GM15510 (cell line): Measurements from ENCODE around the gene GPBAR1.

Experiments
- POLR2A ChIP-seq: IDR thresholded peaks from 3 replicates; pipeline ENCODE4 v1.6.1; 2011; ENCODE audit warnings: borderline replicate concordance; ENCODE audit not compliant: insufficient read length; ENCODE audit errors: extremely low read depth

GPBAR1 gene

DNA sequence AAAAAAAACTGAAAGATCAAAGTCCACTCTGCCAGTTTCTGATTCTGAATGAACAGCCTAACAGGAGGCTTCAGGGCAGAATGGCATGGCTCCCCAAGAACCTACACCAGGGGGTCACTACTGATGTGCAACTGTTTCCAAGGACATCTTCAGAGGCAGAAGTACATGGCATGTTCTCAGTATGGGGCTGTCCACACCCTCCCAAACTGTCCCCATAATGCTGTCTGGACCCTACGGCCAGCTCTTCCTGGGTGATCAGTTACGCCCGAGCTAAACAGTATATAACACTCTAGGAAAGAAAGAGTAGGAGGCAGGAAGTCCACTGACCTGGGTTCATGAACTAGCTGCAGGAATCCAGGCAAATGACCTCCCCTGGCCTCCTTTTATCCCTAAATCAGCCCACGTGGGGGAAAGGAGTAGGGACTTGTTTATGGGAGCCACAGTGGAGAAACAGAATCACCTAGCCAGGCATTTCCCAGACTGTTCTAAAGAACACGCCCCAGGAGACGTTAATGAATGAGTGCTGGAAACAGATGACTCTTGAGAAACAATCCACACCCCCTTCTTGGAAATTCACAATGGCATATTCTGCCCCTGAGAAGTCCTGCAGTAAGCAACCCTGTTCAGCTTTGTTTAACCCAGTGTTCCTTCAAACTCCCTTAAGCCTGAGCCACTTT, 29.0 kb downstream of the GPBAR1 start:
- TF ChIP-seq POLR2A: no peak

DNA sequence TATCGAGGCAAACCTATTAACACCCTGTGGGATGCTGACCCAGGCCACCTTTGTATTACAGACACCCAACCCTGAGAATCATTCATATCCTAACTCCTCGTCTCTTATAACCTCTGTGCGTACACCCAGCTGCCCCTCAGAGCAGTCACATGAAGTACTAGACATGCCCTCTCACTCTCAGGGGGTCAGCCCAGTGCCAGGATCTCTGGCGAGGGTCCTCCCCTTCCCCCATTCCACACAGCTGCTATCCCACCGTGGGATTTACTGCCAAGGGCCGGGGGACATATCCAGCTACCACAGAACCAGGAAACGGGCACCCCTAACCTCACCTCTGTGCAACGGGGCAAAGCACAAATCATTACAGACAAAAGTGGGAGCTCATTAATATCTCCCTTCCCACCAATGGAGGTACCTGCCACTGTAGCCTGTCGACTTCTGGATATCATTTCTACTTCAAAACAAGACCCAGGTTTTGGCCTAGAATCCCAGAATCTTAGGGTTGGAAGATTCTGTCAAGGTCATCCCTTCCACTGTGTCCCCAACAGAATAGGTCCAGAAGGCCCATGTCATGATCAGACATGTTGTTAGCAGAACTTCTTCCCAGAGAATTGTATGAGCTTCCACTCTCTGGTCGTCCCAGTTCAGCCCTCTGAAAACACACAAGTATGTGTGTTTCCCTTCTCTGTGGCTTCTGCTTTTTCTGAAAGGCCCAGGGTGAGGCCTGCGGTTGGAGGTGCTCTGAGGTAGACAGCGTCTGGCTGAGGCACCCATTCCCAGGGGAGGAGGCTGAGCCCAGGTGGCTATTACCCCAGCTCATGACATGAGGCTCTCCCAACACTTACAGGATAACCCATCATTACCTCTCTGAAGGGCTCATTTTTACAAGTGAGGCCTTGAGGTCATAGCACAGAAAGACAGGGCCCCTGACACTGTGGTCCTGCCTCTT, 29.8 kb downstream of the GPBAR1 start:
- TF ChIP-seq POLR2A: no peak

DNA sequence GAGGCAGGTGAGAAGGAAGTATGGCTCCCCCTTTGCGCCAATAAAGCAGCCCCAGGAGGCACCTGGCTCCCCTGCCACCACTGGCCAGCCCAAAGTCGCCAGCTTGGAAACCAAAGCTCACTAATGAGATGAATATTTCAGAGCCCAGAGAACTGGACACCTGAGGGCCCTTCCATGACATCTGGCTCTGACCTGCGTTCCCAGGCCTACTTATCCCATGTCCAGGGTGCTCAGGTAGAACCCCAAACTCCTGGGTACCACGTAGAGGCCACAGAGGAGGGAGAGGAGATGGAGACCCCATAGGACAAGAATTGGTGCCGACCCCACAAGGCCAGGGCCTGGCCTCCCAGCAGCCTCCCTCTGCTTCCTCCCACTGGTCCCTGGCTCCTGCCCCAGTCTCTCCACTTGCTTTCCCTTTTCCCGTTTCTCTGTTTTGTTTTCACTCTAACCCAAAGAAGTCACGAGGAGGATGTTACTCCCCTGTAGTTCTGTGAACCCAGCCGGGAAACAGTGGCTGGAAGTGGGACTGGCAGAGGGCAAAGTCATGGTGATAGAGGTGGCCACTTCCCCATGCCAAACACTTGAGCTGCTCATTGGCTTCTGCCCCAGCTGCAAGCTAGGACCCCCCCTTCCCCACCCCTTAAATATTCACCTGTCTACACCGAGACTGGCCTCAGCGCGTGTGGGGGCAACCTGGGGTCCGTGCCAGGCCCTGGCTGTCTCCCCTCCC, 30.7 kb downstream of the GPBAR1 start:
- TF ChIP-seq POLR2A: no peak

DNA sequence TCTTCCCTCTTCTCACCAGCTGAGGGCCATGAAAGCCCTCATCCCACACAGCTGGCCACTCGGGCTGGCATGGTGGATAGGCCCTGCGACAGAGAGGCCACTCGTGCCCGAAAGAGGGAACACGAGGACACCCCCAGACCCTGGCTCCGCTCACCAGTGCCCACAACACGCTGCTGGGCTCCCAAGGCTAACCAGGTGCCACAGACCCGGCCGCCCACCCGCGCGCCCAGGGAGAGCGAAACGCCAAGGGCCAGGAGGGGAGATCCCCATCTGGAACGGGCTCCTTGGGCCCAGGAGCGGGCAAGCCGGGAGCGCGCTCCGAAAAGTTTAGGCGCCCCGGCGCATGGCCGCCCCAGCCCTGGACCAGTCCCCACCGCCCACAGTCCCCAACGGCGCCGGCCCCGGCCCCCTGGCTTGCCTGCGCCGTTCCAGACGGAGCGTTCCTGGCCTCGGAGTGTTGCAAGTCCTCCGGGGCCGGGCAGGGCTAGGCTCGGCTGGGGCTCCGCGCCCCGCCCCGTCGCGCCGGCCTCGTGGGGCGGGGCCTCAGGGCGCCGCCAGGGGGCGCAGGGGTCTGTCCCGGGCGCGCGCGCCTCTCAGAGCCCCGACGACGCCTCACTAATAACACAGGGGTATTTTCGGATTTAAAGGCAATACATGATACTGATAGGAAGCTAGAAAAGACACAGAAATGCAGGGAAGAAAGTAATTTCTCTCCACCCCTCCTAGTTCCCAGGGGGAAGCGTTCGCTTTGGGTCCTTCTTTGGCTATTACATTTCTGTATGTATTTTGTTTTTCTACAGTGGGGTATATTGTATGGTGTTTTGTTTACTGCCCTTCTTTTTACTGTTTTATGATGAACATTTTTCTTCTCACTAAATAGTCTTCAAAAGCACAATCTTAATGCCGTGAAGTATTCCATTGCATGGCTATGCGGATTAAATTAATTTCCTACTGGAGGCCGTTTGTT, 31.5 kb downstream of the GPBAR1 start, which contains the start of gene TMBIM1:
Gene TMBIM1, minus strand, starts transcription at position 456 of the 967 bp plus-strand sequence. CDS start 10,362 bp downstream, outside the sequence.
- peak; percentile 58 for TF ChIP-seq POLR2A

DNA sequence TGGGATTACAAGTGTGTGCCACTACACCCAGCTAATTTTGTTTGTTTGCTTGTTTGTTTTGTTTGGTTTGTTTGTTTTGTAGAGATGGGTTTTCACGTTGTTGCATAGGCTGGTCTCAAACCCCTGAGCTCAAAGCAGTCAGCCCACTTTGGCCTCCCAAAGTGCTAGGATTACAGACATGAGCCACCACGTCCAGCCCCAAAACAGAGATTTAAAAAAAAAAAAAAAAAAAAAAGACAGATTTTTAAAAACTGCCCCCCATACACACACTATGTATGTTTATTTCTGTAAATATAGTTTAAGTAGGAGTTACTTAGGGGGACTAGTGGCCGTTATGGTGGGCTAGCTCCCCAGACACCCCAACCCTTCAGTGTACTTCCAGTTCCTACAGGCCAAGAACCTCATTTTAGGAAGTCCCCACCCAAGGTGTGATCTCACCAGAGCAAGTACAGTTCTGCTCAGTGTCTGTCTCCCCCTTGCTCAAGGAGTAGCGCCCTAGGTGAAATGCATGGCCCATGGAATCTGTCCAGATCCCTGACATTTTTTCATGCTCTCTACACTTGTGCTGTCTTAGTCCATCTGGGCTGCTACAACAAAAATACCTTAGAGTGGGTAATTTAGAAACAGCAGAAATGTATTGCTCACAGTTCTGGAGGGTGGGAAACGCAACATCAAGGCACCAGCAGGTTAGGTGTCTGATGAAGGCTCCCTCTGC, 33.1 kb downstream of the GPBAR1 start:
- TF ChIP-seq POLR2A: no peak

DNA sequence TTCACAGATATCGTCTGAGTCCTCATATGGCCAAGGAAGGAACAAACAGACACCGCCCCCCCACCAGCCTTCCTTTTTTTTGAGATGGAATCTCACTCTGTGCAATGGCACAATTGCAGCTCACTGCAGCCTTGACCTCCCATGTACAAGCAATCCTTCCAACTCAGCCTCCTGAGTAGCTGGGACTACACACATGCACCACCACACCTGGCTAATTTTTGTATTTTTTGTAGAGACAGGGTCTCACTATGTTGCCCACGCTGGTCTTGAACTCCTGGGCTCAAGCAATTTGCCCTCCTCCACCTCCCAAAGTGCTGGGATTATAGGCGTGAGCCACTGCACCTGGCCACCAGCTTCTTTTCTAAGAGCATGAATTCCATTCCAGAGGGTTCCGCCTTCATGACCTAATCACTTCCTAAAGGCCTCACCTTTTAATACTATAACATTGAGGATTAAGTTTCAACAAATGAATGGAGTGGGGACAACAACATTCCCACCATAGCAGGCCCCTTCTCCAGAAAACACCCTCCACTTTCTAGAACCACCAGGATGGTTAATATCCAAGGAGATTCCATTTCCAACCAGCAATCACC, 33.7 kb downstream of the GPBAR1 start:
- no peak for TF ChIP-seq POLR2A

DNA sequence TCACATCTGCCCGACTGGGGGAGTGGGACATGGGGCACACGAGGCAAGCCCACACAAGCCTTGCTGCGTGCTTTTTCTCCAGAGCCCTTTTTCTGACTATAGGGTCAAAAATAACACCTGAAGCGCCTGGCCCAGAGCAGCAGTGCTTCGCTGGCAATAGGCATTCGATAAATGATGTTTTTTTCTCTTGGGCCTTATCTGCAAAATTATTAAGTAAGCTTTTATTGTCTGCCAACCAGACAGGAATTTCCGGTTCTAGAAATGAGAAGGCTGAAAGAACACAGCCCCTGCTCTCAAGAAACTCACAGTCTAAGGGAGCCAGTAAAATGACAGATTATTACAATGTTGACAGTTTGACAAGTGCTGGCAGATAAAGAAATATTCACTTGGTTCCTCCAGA, 34.2 kb downstream of the GPBAR1 start:
- no peak for TF ChIP-seq POLR2A

DNA sequence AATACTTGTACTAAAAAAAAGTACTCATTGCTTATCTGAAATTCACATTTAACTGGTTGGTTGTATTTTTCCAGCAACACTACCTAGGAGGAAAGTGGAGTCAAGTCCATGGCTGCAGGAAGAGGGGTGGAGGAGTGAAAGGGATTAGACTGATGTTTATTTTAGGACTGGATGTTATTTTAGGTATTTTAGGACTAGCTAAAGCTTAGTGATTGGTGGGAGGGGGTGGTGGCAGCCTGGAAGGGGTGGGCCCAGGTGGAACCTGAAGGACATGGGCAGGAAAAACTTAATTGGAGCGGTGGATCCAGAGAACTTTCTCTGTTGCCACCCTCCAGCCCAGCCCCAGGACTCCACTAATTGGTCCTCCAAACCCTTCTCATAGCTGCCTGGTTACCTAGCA, 35.4 kb downstream of the GPBAR1 start:
- no peak for TF ChIP-seq POLR2A

DNA sequence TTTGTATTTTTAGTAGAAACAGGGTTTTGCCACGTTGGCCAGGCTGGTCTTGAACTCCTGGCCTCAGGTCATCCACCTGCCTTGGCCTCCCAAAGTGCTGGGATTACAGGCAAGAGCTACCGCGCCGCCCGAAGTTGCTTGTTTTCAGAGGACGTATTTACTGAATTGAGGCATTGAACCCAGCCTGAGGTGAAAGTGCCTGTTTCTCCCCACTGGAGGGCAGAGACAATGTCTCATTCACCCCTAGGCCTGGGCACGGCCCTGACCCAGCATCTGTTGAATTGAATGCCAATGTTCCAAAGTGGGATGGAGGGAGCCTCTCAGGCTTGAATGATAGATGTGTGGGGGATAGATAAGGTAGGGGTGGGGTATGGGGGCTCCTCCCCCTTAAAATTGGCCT, 36.0 kb downstream of the GPBAR1 start:
- TF ChIP-seq POLR2A: no peak

DNA sequence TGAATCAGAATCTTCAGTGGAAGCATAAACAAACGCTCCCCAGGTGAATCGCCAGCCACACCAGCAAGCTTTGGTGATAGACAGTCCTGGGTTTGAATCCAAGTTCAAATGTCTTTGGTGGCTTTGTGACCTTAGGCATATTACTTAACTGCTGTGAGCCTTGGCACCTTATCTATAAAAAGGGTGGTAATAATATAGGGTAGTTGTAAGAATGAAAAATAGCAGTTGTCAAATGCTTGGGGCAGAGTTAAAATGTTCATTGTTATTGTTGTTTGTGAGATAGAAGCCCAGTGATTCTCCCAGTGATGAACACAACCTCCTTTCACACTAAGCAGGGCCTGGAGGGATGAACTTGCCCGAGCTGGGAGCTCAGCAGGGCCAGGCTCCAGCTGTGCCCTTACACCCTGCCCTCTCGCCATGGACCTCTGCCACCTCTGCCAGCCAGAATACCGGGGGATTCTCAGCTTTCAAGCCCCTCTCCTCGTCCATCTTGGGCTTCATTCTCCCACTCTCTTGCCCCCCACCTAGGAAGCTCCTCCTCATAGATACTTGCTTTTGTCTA, 37.6 kb downstream of the GPBAR1 start:
- TF ChIP-seq POLR2A: no peak

DNA sequence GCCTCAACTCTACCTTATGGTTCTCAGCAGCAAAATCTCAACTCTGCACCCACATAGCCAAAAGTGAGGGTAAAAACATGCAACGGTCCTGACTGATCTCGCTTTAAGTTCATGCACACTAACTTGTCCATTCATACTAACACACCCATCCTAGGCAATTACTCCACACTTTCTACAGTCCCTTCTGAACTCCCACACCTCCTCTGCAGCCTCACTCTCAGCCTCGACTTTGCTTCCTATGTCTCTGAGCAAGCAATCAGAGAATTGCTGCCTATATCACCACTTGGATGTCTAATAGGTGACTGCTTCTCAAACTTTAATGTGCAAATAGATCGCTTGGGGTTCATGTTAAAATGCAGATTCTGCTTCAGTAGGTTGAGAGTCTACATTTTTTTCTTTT, 39.3 kb downstream of the GPBAR1 start:
- no peak for TF ChIP-seq POLR2A

DNA sequence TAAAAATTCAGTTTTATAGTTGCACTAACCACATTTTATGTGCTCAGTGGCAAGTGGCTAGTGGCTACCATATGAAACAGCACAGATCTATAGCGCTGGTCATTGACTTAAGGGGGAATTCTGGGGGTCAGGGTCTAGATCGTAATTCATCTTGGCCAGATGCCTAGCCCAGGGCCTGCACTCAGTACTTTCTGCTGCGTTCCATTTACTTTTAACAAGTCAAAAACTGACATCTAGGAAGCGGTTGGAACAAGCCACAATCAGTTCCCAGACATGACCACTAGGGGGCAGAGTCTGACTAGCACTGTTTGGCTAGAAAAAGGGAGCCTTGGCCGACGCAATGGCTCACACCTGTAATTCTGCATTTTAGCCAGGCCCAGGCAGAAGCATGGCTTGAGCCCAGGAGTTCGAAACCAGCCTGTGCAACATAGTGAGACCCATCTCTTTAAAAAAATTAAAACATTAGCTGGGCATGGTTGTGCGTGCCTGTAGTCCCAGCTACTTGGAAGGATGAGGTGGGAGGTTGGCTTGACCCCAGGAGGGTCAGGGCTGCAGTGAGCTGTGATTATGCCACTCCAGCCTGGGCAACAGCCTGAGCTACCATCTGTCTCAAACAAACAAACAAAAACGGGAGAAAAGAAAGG, 40.5 kb downstream of the GPBAR1 start:
- TF ChIP-seq POLR2A: no peak
